ENCODE results near the gene HLA-F.

GRCh38 chr6:29755295-29755871 is 32.1 kb downstream of the HLA-F start:
- TF ChIP-seq CTCF (IDR thresholded peaks at IDR 0.05): no peak
- TF ChIP-seq EP300 (IDR thresholded peaks at IDR 0.05): no peak
